ENCODE data around the gene TLL2.

TLL2 gene

GRCh38 chr10:96513698-96514561 is at the start of gene TLL2:
TSS of gene TLL2 (minus strand) at chr10:96513926. CDS start at chr10:96513685, 241 bp downstream.
- TF ChIP-seq FOXM1 (IDR thresholded peaks at IDR 0.05; ENCODE audit: borderline replicate concordance, low read depth) (no peak), USF1 (IDR thresholded peaks at IDR 0.05) (peak; percentile 23; the same call in 1 of the 2 replicates), CREB1 (IDR thresholded peaks at IDR 0.05; ENCODE audit: low read depth) (no peak), EGR1 (IDR thresholded peaks at IDR 0.05) (no peak), EP300 (IDR thresholded peaks at IDR 0.05; ENCODE audit: borderline replicate concordance) (peak; percentile 31; the same call in 1 of the 2 replicates), TEAD4 (IDR thresholded peaks at IDR 0.05) (peak; percentile 15; the same call in 1 of the 2 replicates), TCF12 (IDR thresholded peaks at IDR 0.05; ENCODE audit: low read depth) (peak; percentile 70; the same call in 1 of the 2 replicates), CEBPB (IDR thresholded peaks at IDR 0.05) (no peak), MAX (IDR thresholded peaks at IDR 0.05) (peak; percentile 93), ZBTB7A (IDR thresholded peaks at IDR 0.05; ENCODE audit: low read depth) (no peak), TAF1 (IDR thresholded peaks at IDR 0.05; ENCODE audit: low read depth) (peak; percentile 86), REST (IDR thresholded peaks at IDR 0.05; ENCODE audit: low read depth) (no peak), NFIC (IDR thresholded peaks at IDR 0.05) (no peak), YY1 (IDR thresholded peaks at IDR 0.05; ENCODE audit: low read depth) (0 out of 2 replicates have a peak, but pooled peaks have one; percentile 50), RAD21 (IDR thresholded peaks at IDR 0.05; ENCODE audit: low read depth) (peak; percentile 46; the same call in 1 of the 2 replicates)

GRCh38 chr10:96560966-96561887 is 47.5 kb upstream of the TLL2 start:
- TF ChIP-seq REST (IDR thresholded peaks at IDR 0.05; ENCODE audit: low read depth): no peak
- no peak for TF ChIP-seq EP300 (IDR thresholded peaks at IDR 0.05; ENCODE audit: borderline replicate concordance)
- no peak for TF ChIP-seq CEBPB (IDR thresholded peaks at IDR 0.05)
- TF ChIP-seq CREB1 (IDR thresholded peaks at IDR 0.05; ENCODE audit: low read depth): no peak
- TF ChIP-seq YY1 (IDR thresholded peaks at IDR 0.05; ENCODE audit: low read depth): no peak
- no peak for TF ChIP-seq TCF12 (IDR thresholded peaks at IDR 0.05; ENCODE audit: low read depth)
- TF ChIP-seq ZBTB7A (IDR thresholded peaks at IDR 0.05; ENCODE audit: low read depth): no peak
- TF ChIP-seq TEAD4 (IDR thresholded peaks at IDR 0.05): no peak
- no peak for TF ChIP-seq MAX (IDR thresholded peaks at IDR 0.05)
- TF ChIP-seq NFIC (IDR thresholded peaks at IDR 0.05): no peak
- no peak for TF ChIP-seq RAD21 (IDR thresholded peaks at IDR 0.05; ENCODE audit: low read depth)
- TF ChIP-seq USF1 (IDR thresholded peaks at IDR 0.05): no peak
- no peak for TF ChIP-seq EGR1 (IDR thresholded peaks at IDR 0.05)
- no peak for TF ChIP-seq TAF1 (IDR thresholded peaks at IDR 0.05; ENCODE audit: low read depth)

GRCh38 chr10:96560489-96560888 is 46.8 kb upstream of the TLL2 start:
- no peak for TF ChIP-seq FOXM1 (IDR thresholded peaks at IDR 0.05; ENCODE audit: borderline replicate concordance, low read depth)
- no peak for TF ChIP-seq TAF1 (IDR thresholded peaks at IDR 0.05; ENCODE audit: low read depth)
- no peak for TF ChIP-seq TCF12 (IDR thresholded peaks at IDR 0.05; ENCODE audit: low read depth)
- no peak for TF ChIP-seq TEAD4 (IDR thresholded peaks at IDR 0.05)
- TF ChIP-seq NFIC (IDR thresholded peaks at IDR 0.05): no peak
- TF ChIP-seq CEBPB (IDR thresholded peaks at IDR 0.05): no peak
- TF ChIP-seq ZBTB7A (IDR thresholded peaks at IDR 0.05; ENCODE audit: low read depth): no peak
- no peak for TF ChIP-seq MAX (IDR thresholded peaks at IDR 0.05)
- no peak for TF ChIP-seq USF1 (IDR thresholded peaks at IDR 0.05)
- no peak for TF ChIP-seq YY1 (IDR thresholded peaks at IDR 0.05; ENCODE audit: low read depth)
- TF ChIP-seq RAD21 (IDR thresholded peaks at IDR 0.05; ENCODE audit: low read depth): no peak

- TF ChIP-seq EGR1 (IDR thresholded peaks at IDR 0.05) (no peak), RAD21 (IDR thresholded peaks at IDR 0.05; ENCODE audit: low read depth) (peak; percentile 64)
Measured at GRCh38 chr10:96556003-96556402, 42.3 kb upstream of the TLL2 start.
